ENCODE results near the gene PPP6R2. TPM values are rescaled to one million over a fixed set of nuclear protein-coding genes. Genes with fewer than 3 reads are reported as not detected.

Gene PPP6R2
- total and polyA plus RNA-seq, 7 donors: 15.0 to 64.5 (median 40.7) TPM

DNA sequence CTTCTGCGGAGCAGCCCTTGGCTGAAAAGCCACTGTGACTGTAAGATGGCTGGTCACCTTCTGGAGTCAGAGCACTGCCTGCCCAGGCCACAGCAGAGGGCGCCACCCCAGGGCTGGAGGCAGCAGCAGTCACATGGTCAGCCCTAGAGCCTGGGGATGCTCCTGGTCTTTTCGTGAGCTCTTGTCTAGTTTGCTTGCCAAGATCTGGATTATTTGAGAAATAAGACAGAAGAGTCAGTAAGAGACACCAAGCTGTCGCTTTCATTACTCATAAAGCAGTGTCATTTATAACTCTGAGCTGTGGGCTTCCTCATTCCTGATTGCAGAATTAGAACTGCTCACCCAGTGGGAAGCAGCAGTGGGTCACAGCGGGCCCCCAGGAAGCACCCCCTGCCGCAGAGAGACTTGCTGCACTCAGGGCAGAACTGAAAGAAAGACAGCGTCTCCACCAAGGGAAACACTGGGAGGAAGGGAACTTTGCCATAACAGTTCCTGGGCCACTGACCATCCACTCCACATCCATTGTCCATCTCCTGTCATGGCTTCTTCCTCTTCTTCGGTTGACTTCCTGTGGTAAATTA, 56.7 kb downstream of the PPP6R2 start:
- H3K4me3 ChIP-seq: no peak overlapping the region
- DNase-seq: no peak
- peak overlapping the region; percentile 10 to 54 (median 48) for H3K27ac ChIP-seq
- H3K27me3 ChIP-seq: no peaks in the 10 kb centered on the region
- no peaks in the 10 kb centered on the region for H3K9me3 ChIP-seq
- peaks cover 0 to 25% (median 7%) of the 10 kb centered on the region in 4 donors for H3K4me1 ChIP-seq
- TF ChIP-seq POLR2A (IDR thresholded peaks at IDR 0.05): no peak
- TF ChIP-seq, protein P1, sequence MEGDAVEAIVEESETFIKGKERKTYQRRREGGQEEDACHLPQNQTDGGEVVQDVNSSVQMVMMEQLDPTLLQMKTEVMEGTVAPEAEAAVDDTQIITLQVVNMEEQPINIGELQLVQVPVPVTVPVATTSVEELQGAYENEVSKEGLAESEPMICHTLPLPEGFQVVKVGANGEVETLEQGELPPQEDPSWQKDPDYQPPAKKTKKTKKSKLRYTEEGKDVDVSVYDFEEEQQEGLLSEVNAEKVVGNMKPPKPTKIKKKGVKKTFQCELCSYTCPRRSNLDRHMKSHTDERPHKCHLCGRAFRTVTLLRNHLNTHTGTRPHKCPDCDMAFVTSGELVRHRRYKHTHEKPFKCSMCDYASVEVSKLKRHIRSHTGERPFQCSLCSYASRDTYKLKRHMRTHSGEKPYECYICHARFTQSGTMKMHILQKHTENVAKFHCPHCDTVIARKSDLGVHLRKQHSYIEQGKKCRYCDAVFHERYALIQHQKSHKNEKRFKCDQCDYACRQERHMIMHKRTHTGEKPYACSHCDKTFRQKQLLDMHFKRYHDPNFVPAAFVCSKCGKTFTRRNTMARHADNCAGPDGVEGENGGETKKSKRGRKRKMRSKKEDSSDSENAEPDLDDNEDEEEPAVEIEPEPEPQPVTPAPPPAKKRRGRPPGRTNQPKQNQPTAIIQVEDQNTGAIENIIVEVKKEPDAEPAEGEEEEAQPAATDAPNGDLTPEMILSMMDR (IDR thresholded peaks at IDR 0.05): peak in 1 of 4 experiments; percentile 8
- TF ChIP-seq POLR2AphosphoS5 (IDR thresholded peaks at IDR 0.05): no peak
- H3K36me3 ChIP-seq: peaks cover 0 to 30% (median 6%) of the 10 kb centered on the region in 4 donors
- 61 to 82% methylated on average over 8 of the region's 8 CpGs for WGBS, 2 donors
- intact Hi-C loops (cut with DNase I): no loop called here

DNA sequence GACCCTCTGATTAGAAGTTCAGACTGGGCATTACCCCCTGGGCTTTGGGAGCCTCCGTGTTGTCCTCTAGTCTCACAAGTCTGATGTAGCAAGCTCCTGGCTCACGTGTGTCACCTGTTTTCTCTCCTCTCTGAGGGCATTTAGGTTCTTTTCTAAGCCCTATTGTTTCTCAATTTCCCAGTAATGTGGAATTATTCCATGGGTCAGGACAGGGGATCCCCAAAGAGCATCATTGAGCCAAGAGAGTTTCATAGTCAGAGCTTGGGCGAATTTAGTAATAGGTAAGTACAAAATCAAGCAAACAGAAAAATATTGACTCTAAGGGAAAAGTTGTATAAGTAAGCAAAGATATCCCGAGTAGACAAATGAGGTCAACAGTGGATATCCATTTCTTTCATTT, 57.3 kb downstream of the PPP6R2 start:
- no peak for DNase-seq
- WGBS, 2 donors: 84% methylated on average over 4 of the region's 4 CpGs
- Histone ChIP-seq H3K27ac (peak overlapping the region in 3 of 4 donors; percentile 43 to 54 (median 52)), H3K27me3 (no peaks in the 10 kb centered on the region), H3K36me3 (peaks cover 0 to 24% (median 3%) of the 10 kb centered on the region in 4 donors), H3K9me3 (no peaks in the 10 kb centered on the region), H3K4me1 (peaks cover 0 to 25% (median 7%) of the 10 kb centered on the region in 4 donors), H3K4me3 (no peak overlapping the region)
- TF ChIP-seq EP300 (IDR thresholded peaks at IDR 0.05) (no peak), POLR2AphosphoS5 (IDR thresholded peaks at IDR 0.05) (no peak), POLR2A (IDR thresholded peaks at IDR 0.05) (no peak)
- TF ChIP-seq, protein P1 (IDR thresholded peaks at IDR 0.05): no peak
- intact Hi-C loops (cut with DNase I): no loop called here

DNA sequence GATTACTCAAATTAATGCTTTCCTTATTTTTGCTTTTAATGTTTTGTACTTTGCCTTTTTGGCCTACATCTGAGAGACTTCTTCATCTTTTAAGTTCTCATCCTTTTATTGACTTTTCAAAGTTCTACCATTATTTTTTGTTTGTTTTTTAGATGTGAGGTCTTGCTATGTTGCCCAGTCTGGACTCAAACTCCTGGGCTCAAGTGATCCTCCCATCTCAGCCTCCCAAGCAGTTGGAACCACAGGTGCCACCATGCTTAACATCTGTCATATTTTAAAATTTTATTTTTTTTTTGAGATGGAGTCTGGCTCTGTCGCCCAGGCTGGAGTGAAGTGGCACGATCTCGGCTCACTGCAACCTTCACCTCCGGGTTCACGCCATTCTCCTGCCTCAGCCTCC, 57.8 kb downstream of the PPP6R2 start:
- Histone ChIP-seq H3K9me3 (no peaks in the 10 kb centered on the region), H3K4me3 (no peak overlapping the region), H3K27me3 (no peaks in the 10 kb centered on the region), H3K27ac (peak overlapping the region in 1 of 4 donors; percentile 43), H3K4me1 (peaks cover 0 to 25% (median 7%) of the 10 kb centered on the region in 4 donors), H3K36me3 (peaks cover 0 to 20% (median 2%) of the 10 kb centered on the region in 4 donors)
- DNase-seq: no peak
- 97 to 98% methylated on average over 5 of the region's 5 CpGs for WGBS, 2 donors
- no peak for TF ChIP-seq POLR2A (IDR thresholded peaks at IDR 0.05)
- TF ChIP-seq, protein P1 (IDR thresholded peaks at IDR 0.05): no peak
- TF ChIP-seq EP300 (IDR thresholded peaks at IDR 0.05): no peak
- no peak for TF ChIP-seq POLR2AphosphoS5 (IDR thresholded peaks at IDR 0.05)
- intact Hi-C loops (cut with DNase I): no loop called here

DNA sequence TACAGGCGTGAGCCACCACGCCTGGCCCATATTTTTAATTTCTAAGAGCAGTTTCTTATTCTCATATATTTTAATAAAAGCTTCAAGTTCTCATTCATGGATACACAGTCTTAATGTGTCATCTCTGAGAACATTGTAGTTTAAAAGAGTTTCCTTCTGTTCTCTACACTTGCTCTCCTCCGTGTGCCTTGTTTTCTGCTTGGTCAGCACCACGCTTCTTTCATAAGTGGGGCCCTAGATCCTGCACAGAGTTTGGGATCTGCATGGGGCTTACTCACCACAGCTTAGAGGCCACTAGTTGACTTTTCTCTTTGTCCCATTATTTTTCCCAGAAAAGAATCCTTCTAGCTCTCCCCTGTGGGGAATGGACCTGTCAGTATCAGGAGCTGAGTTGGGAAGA, 58.8 kb downstream of the PPP6R2 start:
- Histone ChIP-seq H3K9me3 (no peaks in the 10 kb centered on the region), H3K4me3 (no peak overlapping the region), H3K4me1 (peaks cover 0 to 25% (median 7%) of the 10 kb centered on the region in 4 donors), H3K36me3 (peaks cover 0 to 20% (median 2%) of the 10 kb centered on the region in 4 donors), H3K27me3 (no peaks in the 10 kb centered on the region), H3K27ac (no peak overlapping the region)
- WGBS, 2 donors: 93 to 97% methylated on average over 4 of the region's 4 CpGs
- no peak for DNase-seq
- TF ChIP-seq POLR2A (IDR thresholded peaks at IDR 0.05): no peak
- TF ChIP-seq POLR2AphosphoS5 (IDR thresholded peaks at IDR 0.05): no peak
- no peak for TF ChIP-seq EP300 (IDR thresholded peaks at IDR 0.05)
- TF ChIP-seq, protein P1 (IDR thresholded peaks at IDR 0.05): no peak
- intact Hi-C loops (cut with DNase I): no loop called here
